Endothelial cell of umbilical vein (primary cell): ENCODE results near the gene TRIM59. TPM values are rescaled to one million over a fixed set of nuclear protein-coding genes. Genes with fewer than 3 reads are reported as not detected.

Experiments used
- BruUV-seq: library from RNA; stranded (reverse); fragments of 400-500 nt; replicated peaks from 2 replicates; lab custom pipeline; 2021; lab: Mats Ljungman, UMichigan
- CTCF ChIA-PET: fragments of 300-600, 350-600 bp; sonication (Branson Sonifier 250); formaldehyde crosslinking; loops from one replicate; lab custom pipeline; 2021; ENCODE audit warnings: antibody characterized with exemption, inconsistent platforms; lab: Charles Lee
- POLR2A ChIA-PET: fragments of 300-600, 350-600 bp; sonication (Branson Sonifier 250); formaldehyde crosslinking; loops from one replicate; lab custom pipeline; 2021; ENCODE audit warnings: antibody characterized with exemption, inconsistent platforms; lab: Charles Lee
- DNase-seq: peaks from one replicate; pipeline ENCODE4 v3.0.0-alpha.2; 2011; ENCODE audit warnings: low read depth, low spot score
- FAIRE-seq: peaks from 2 replicates; lab custom pipeline; 2011; peaks lifted over from hg19 to GRCh38; lab: Jason Lieb, UNC
- H2AFZ ChIP-seq: 2 replicates; pipeline ENCODE4 v1.6.0; 2012; ENCODE audit warnings: low read depth, low read length, control low read depth, inconsistent platforms
- H3K27ac ChIP-seq: 2 replicates; pipeline ENCODE4 v1.5.1; 2011; ENCODE audit warnings: low read depth, mild to moderate bottlenecking, control low read depth, low read length, moderate library complexity; ENCODE audit not compliant: insufficient read depth
- H3K27me3 ChIP-seq, 2 experiments: 2 replicates each; pipeline versions ENCODE4 v1.6.0 to v1.6.1; 2011; ENCODE audit warnings: low read length in 2 of 2, mixed read lengths in 1 of 2; ENCODE audit not compliant: control insufficient read depth in 2 of 2, insufficient read depth in 2 of 2
- H3K36me3 ChIP-seq, 2 experiments: 2 replicates in 1 of 2; 3 replicates in 1 of 2; pipeline ENCODE4 v1.5.1; 2011; ENCODE audit warnings: low read length in 2 of 2, mild to moderate bottlenecking in 1 of 2, moderate library complexity in 1 of 2; ENCODE audit not compliant: control insufficient read depth in 2 of 2, insufficient read depth in 2 of 2; ENCODE audit errors: extremely low read depth in 1 of 2
- H3K4me1 ChIP-seq: 3 replicates; pipeline ENCODE4 v1.5.1; 2011; ENCODE audit warnings: mild to moderate bottlenecking, low read length; ENCODE audit not compliant: control insufficient read depth, insufficient read depth; ENCODE audit errors: extremely low read depth
- H3K4me2 ChIP-seq: 2 replicates; pipeline ENCODE4 v1.6.1; 2011; ENCODE audit warnings: low read length, control low read depth, mixed read lengths; ENCODE audit not compliant: insufficient read depth
- H3K4me3 ChIP-seq, 3 experiments: fragments of 200-600 bp in 1 of 3; sonication (generic), shearing (Covaris generic) in 1 of 3; replicated peaks in 1 of 3; 2 replicates each; pipeline ENCODE4 v1.5.1; 2011 to 2016; ENCODE audit warnings: control low read depth in 3 of 3, low read length in 3 of 3, mild to moderate bottlenecking in 2 of 3, inconsistent platforms in 1 of 3, low read depth in 1 of 3, moderate library complexity in 1 of 3; ENCODE audit not compliant: insufficient read depth in 1 of 3
- H3K79me2 ChIP-seq: 2 replicates; pipeline ENCODE4 v1.6.0; 2012; ENCODE audit warnings: low read length, inconsistent platforms; ENCODE audit not compliant: control insufficient read depth, insufficient read depth
- H3K9ac ChIP-seq: replicated peaks from 2 replicates; pipeline ENCODE3; 2011; ENCODE audit warnings: low read length, control low read depth; ENCODE audit not compliant: insufficient read depth; ENCODE audit errors: extremely low read depth
- H3K9me1 ChIP-seq: replicated peaks from 3 replicates; pipeline ENCODE4 v1.6.0; 2011; ENCODE audit warnings: mild to moderate bottlenecking, low read length; ENCODE audit not compliant: control insufficient read depth, insufficient read depth; ENCODE audit errors: extremely low read depth
- H3K9me3 ChIP-seq: replicated peaks from 2 replicates; pipeline ENCODE4 v1.5.1; 2012; ENCODE audit warnings: low read length, inconsistent platforms; ENCODE audit not compliant: control insufficient read depth, insufficient read depth
- H4K20me1 ChIP-seq: replicated peaks from 2 replicates; pipeline ENCODE3; 2011; ENCODE audit warnings: mild to moderate bottlenecking, low read length; ENCODE audit not compliant: control insufficient read depth, insufficient read depth; ENCODE audit errors: extremely low read depth
- CTCF ChIP-seq, 2 donors: IDR thresholded peaks; 1 replicate in 1 of 2; 2 replicates in 1 of 2; pipeline ENCODE4 v1.5.1; 2011; ENCODE audit warnings: low read length in 2 of 2, mild to moderate bottlenecking in 2 of 2, moderate library complexity in 2 of 2, control low read depth in 1 of 2, inconsistent platforms in 1 of 2, low read depth in 1 of 2; ENCODE audit not compliant: insufficient read depth in 1 of 2; ENCODE audit errors: extremely low read depth in 1 of 2
- EZH2 ChIP-seq: IDR thresholded peaks from 2 replicates; pipeline ENCODE4 v1.6.1; 2012; ENCODE audit warnings: borderline replicate concordance, low read depth, mild to moderate bottlenecking, moderate library complexity, low read length, inconsistent platforms; ENCODE audit not compliant: severe bottlenecking
- FOS ChIP-seq: IDR thresholded peaks from 2 replicates; pipeline ENCODE4 v1.6.1; 2011; ENCODE audit warnings: mild to moderate bottlenecking, low read length, moderate library complexity, borderline replicate concordance; ENCODE audit not compliant: insufficient read depth
- GATA2 ChIP-seq: IDR thresholded peaks from 2 replicates; pipeline ENCODE4 v1.7.0; 2011; ENCODE audit warnings: low read depth, mild to moderate bottlenecking, moderate library complexity, mixed read lengths, low read length; ENCODE audit not compliant: insufficient read length, insufficient read depth
- JUN ChIP-seq: IDR thresholded peaks from 2 replicates; pipeline ENCODE4 v1.6.1; 2011; ENCODE audit warnings: borderline replicate concordance, low read depth; ENCODE audit not compliant: insufficient read length, insufficient read depth
- MAX ChIP-seq: IDR thresholded peaks from 2 replicates; pipeline ENCODE4 v1.6.1; 2011; ENCODE audit not compliant: insufficient read depth, insufficient read length
- MYC ChIP-seq: IDR thresholded peaks from one replicate; pipeline ENCODE4 v1.6.1; 2011; ENCODE audit warnings: mild to moderate bottlenecking, low read depth, low read length
- POLR2A ChIP-seq: IDR thresholded peaks from 2 replicates; pipeline ENCODE4 v1.6.1; 2012; ENCODE audit warnings: low read depth, mild to moderate bottlenecking, control low read depth, low read length
- POLR2AphosphoS5 ChIP-seq: IDR thresholded peaks from 2 replicates; pipeline ENCODE4 v1.6.1; 2012; ENCODE audit warnings: low read depth, mild to moderate bottlenecking, control low read depth, low read length, moderate library complexity; ENCODE audit not compliant: insufficient read depth
- dilution Hi-C: fragments of 300-500 bp; cut with MboI; formaldehyde crosslinking; loops from one replicate; pipeline ENCODE4 v1.15.0; 2019; ENCODE audit warnings: low sequenced_read_pairs; ENCODE audit not compliant: extremely low pct_ligation_motif_present
- intact Hi-C: fragments of 100-400 bp; cut with micrococcal nuclease; formaldehyde crosslinking; loops from one replicate; pipeline ENCODE4 v1.10.0; 2022
- polyA plus RNA-seq, 4 experiments: library from polyadenylated mRNA; depleted of rRNA in 3 of 4; stranded (reverse) in 3 of 4; unstranded in 1 of 4; fragments of >200 nt; gene quantifications; 2 replicates each; pipeline versions ENCODE4 v1.2.1 to v1.2.3, GENCODE V29; 2011 to 2012; ENCODE audit warnings: missing spikeins in 1 of 4
- total RNA-seq: library from RNA; stranded (reverse); gene quantifications from 2 replicates; pipeline ENCODE4 v1.2.3, GENCODE V29; 2021

Gene TRIM59
- total and polyA plus RNA-seq, 2 donors (not counting 3 experiments of a cell fraction or from before 2014, with no cell fraction given) = 6.8 to 33.0 TPM

- no peak overlapping the region for H3K4me3 ChIP-seq
- no peaks in the 10 kb centered on the region for H4K20me1 ChIP-seq
- H2AFZ ChIP-seq = no peak overlapping the region
- no peaks in the 10 kb centered on the region for H3K4me1 ChIP-seq
- H3K27me3 ChIP-seq = no peaks in the 10 kb centered on the region
- peaks cover 9 to 60% of the 10 kb centered on the region in 2 experiments for H3K36me3 ChIP-seq
- TF ChIP-seq JUN = no peak
- TF ChIP-seq EZH2 = no peak
- TF ChIP-seq FOS = no peak
- TF ChIP-seq GATA2 = no peak
- TF ChIP-seq MAX = no peak
- no peak for TF ChIP-seq POLR2AphosphoS5
- TF ChIP-seq MYC = no peak
- no peak for TF ChIP-seq POLR2A
- no peak for TF ChIP-seq CTCF (IDR thresholded peaks at IDR 0.05; ENCODE audit: extremely low read depth in 1 of 2, insufficient read depth in 1 of 2, low read depth in 1 of 2, low read length in 2 of 2)
- no TSS peak for BruUV-seq
- FAIRE-seq = no peak
- peaks cover 47% of the 10 kb centered on the region for H3K79me2 ChIP-seq
- H3K4me2 ChIP-seq = no peak overlapping the region
- H3K9ac ChIP-seq = no peak overlapping the region
- dilution Hi-C loops (no loop called here), intact Hi-C loops (no loop called here)
- ChIA-PET CTCF (no interaction called here), POLR2A (no interaction called here)
- no peak for DNase-seq
- no peaks in the 10 kb centered on the region for H3K9me3 ChIP-seq
- no peaks in the 10 kb centered on the region for H3K9me1 ChIP-seq
- H3K27ac ChIP-seq = no peak overlapping the region
Observed at GRCh38 chr3:160427832-160428424, 21.7 kb downstream of the TRIM59 start.
